HEK293T (cell line): ENCODE measurements around the gene GOLPH3.

Source experiments
- CTBP1 ChIP-seq: fragments of 450-650 bp; IDR thresholded peaks from 2 replicates; pipeline ENCODE4 v1.6.1; 2016; ENCODE audit warnings: borderline replicate concordance
- ELF4 ChIP-seq: fragments of 450-650 bp; IDR thresholded peaks from 2 replicates; pipeline ENCODE4 v1.6.1; 2017; ENCODE audit warnings: antibody characterized with exemption
- FOXA1 ChIP-seq: fragments of 450-650 bp; IDR thresholded peaks from 2 replicates; pipeline ENCODE4 v1.6.1; 2016; ENCODE audit warnings: mild to moderate bottlenecking
- FOXK2 ChIP-seq: fragments of 450-650 bp; IDR thresholded peaks from 2 replicates; pipeline ENCODE4 v1.6.1; 2016; ENCODE audit warnings: mild to moderate bottlenecking
- LEF1 ChIP-seq: fragments of 450-650 bp; IDR thresholded peaks from 2 replicates; pipeline ENCODE4 v1.6.1; 2017; ENCODE audit warnings: mild to moderate bottlenecking, borderline replicate concordance
- SP1 ChIP-seq: fragments of 450-650 bp; IDR thresholded peaks from 2 replicates; pipeline ENCODE4 v1.6.1; 2017
- SUZ12 ChIP-seq: fragments of 450-650 bp; IDR thresholded peaks from 2 replicates; pipeline ENCODE4 v1.6.1; 2016; ENCODE audit warnings: mild to moderate bottlenecking
- TARDBP ChIP-seq: fragments of 450-650 bp; IDR thresholded peaks from 2 replicates; pipeline ENCODE4 v1.6.1; 2016
- ZNF384 ChIP-seq: fragments of 450-650 bp; IDR thresholded peaks from 2 replicates; pipeline ENCODE4 v1.6.1; 2016
- TF ChIP-seq, protein P1 (sequence below): fragments of 450-650 bp; IDR thresholded peaks from 2 replicates; pipeline ENCODE4 v1.6.1; 2016

DNA sequence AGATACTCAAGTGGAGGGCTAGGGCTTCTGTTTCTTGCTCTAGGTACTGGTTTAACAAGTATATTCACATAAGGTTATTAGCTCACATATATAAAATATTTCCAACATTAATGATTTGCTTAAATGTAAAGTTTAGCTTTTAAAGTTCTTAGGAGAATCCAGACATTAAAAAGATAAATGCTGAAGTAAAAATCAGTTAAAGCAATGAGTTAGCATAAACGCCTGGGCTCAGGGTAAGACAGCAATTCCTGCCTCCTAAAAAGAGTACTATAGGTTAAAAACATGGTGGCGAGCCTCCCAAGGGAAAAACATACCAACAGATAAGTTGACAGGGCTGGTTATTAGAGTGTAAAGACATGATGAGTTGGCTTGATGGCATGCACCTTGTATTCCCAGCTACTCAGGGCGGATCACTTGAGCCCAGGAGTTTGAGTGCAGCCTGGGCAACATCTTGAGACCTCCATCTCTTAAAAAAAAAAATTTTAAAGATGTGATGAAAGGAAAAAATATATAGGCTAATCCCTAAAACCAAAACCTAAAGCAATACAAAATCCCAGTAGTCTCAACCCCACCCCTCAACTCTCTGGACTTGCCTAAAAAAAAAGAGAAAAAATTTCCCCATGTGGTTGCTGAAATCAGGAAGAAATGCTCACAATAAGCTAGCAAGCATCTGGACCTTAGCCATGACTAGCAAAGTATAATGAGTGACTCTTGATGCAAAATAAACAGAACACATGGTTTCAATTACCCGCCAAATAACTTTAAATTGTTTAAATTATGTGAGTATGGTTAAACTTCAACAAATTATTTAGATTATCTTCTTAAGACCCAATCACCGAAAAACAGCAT, 3.6 kb downstream of the GOLPH3 start:
- TF ChIP-seq SP1 (no peak), TARDBP (no peak), ZNF384 (no peak), FOXK2 (no peak), ELF4 (no peak), SUZ12 (no peak), CTBP1 (no peak), FOXA1 (no peak), LEF1 (no peak)
- TF ChIP-seq, protein P1, sequence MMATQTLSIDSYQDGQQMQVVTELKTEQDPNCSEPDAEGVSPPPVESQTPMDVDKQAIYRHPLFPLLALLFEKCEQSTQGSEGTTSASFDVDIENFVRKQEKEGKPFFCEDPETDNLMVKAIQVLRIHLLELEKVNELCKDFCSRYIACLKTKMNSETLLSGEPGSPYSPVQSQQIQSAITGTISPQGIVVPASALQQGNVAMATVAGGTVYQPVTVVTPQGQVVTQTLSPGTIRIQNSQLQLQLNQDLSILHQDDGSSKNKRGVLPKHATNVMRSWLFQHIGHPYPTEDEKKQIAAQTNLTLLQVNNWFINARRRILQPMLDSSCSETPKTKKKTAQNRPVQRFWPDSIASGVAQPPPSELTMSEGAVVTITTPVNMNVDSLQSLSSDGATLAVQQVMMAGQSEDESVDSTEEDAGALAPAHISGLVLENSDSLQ, result no peak
